SK-N-MC (cell line): ENCODE measurements around the gene TADA2B.

Source experiments
- EZH2 ChIP-seq: fragments of 200-600 bp; sonication (generic); IDR thresholded peaks from one replicate; pipeline ENCODE4 v1.6.1; 2017; ENCODE audit warnings: antibody characterized with exemption
- POLR2AphosphoS5 ChIP-seq: IDR thresholded peaks from 2 replicates; pipeline ENCODE4 v1.6.1; 2012; ENCODE audit warnings: mild to moderate bottlenecking, low read depth, low read length, borderline replicate concordance

DNA sequence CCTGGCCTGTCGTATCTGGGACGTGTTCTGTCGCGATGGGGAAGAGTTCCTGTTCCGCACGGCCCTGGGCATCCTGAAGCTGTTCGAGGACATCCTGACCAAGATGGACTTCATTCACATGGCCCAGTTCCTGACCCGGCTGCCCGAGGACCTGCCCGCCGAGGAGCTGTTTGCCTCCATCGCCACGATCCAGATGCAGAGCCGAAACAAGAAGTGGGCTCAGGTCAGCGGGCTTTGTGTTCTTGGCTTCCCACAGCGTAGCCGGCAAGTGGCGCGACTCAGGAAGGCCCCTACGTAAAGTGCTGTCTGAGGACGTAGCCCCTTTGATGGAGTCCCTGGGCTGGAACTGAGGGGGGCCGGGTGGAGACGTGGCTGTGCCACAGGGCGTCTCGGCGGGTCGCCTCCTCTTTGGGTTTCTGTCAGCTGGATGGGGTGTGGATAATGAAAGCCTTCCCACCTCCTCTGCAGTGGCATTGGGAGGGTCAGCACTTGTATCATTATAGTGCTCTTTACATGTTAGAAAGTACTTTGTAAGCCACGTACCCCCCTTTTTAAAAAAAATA is 18.1 kb upstream of the TADA2B start:
- TF ChIP-seq EZH2 (no peak), POLR2AphosphoS5 (no peak)
